Astrocyte of the hippocampus (primary cell): Measurements from ENCODE around the gene DOCK8.

ENCODE experiments used
- DNase-seq: peaks from one replicate; pipeline ENCODE4 v3.0.0; 2011; ENCODE audit warnings: low read depth, low spot score

Gene DOCK8

GRCh38 chr9:459491-460444 is 245.1 kb downstream of the DOCK8 start:
- no peak for DNase-seq

- no peak for DNase-seq
Observed at GRCh38 chr9:462121-462520, 247.5 kb downstream of the DOCK8 start.

- DNase-seq: no peak
Observed at GRCh38 chr9:462606-463005, 247.9 kb downstream of the DOCK8 start.

GRCh38 chr9:463455-464171 is 248.9 kb downstream of the DOCK8 start:
- peak; percentile 18 for DNase-seq

- DNase-seq: no peak
Observed at GRCh38 chr9:466747-467146, 252.1 kb downstream of the DOCK8 start.

GRCh38 chr9:468766-469426 is 254.2 kb downstream of the DOCK8 start:
- no peak for DNase-seq

GRCh38 chr9:469672-470551 is 255.2 kb downstream of the DOCK8 start:
- DNase-seq: peak; percentile 92

GRCh38 chr9:470552-471194 is 256.0 kb downstream of the DOCK8 start:
- no peak for DNase-seq

GRCh38 chr9:471320-471719 is 256.7 kb downstream of the DOCK8 start:
- no peak for DNase-seq

- DNase-seq: no peak
Observed at GRCh38 chr9:472479-473075, 257.9 kb downstream of the DOCK8 start.

GRCh38 chr9:477193-477592 is 262.5 kb downstream of the DOCK8 start:
- peak; percentile 4 for DNase-seq

- peak; percentile 10 for DNase-seq
Observed at GRCh38 chr9:479304-479970, 264.8 kb downstream of the DOCK8 start.

- peak; percentile 61 for DNase-seq
Observed at GRCh38 chr9:479971-480350, 265.3 kb downstream of the DOCK8 start.

- DNase-seq: no peak
Observed at GRCh38 chr9:482739-483138, 268.1 kb downstream of the DOCK8 start.

GRCh38 chr9:486156-486555 is 271.5 kb downstream of the DOCK8 start:
- no peak for DNase-seq

GRCh38 chr9:487429-487828 is 272.8 kb downstream of the DOCK8 start:
- no peak for DNase-seq

- DNase-seq: no peak
Observed at GRCh38 chr9:488448-488847, 273.8 kb downstream of the DOCK8 start.

GRCh38 chr9:489198-490197 is 274.8 kb downstream of the DOCK8 start:
- DNase-seq: peak; percentile 15

GRCh38 chr9:494764-495163 is 280.1 kb downstream of the DOCK8 start:
- no peak for DNase-seq
